HG03558 (cell line): ENCODE results near the gene ZNF883.
A peak's percentile ranks its signal among the peaks of the same experiment; 100 is the strongest.
"Not testable (repeated sequence)": the region's sequence is repeated elsewhere in the genome, so short reads cannot be mapped to it uniquely, and the experiment has no call there.

Source experiments
- ATAC-seq: cut with Tn5 transposase; IDR thresholded peaks from one replicate; pipeline ENCODE4 v1.9.1; 2021; ENCODE audit warnings: moderate number of reproducible peaks; ENCODE audit not compliant: unreplicated experiment; ENCODE audit errors: extremely low read depth

Gene ZNF883

GRCh38 chr9:113011911-113012381, at the start of gene ZNF883:
ZNF883 (minus strand) TSS chr9:113012192.
- no peak for ATAC-seq

GRCh38 chr9:113061072-113061850, 49.3 kb upstream of the ZNF883 start:
- ATAC-seq, result not testable (repeated sequence)

GRCh38 chr9:113059581-113060284, 47.7 kb upstream of the ZNF883 start:
- ATAC-seq, result not testable (repeated sequence)

GRCh38 chr9:113057193-113057592, 45.2 kb upstream of the ZNF883 start:
- ATAC-seq, result no peak

- ATAC-seq, result peak; percentile 94
Measured at GRCh38 chr9:113056191-113057106, 44.5 kb upstream of the ZNF883 start, which contains the start of gene ZFP37. ZFP37 (minus strand) TSS chr9:113056724; CDS start chr9:113056688, 36 bp downstream.

- no peak for ATAC-seq
Measured at GRCh38 chr9:113042884-113043657, 31.1 kb upstream of the ZNF883 start.

GRCh38 chr9:113026200-113026599, 14.2 kb upstream of the ZNF883 start:
- no peak for ATAC-seq

- ATAC-seq, result no peak
Measured at GRCh38 chr9:113018247-113018646, 6.3 kb upstream of the ZNF883 start.

- ATAC-seq, result no peak
Measured at GRCh38 chr9:113012492-113012891, 500 bp upstream of the ZNF883 start.

- ATAC-seq, result no peak
Measured at GRCh38 chr9:113005777-113006176, 6.2 kb downstream of the ZNF883 start.

- ATAC-seq, result no peak
Measured at GRCh38 chr9:112997236-112997941, 14.6 kb downstream of the ZNF883 start.

- ATAC-seq, result no peak
Measured at GRCh38 chr9:112971415-112971814, 40.6 kb downstream of the ZNF883 start.

- ATAC-seq, result no peak
Measured at GRCh38 chr9:112970939-112971338, 41.1 kb downstream of the ZNF883 start.

- ATAC-seq, result no peak
Measured at GRCh38 chr9:112969730-112970129, 42.3 kb downstream of the ZNF883 start.

GRCh38 chr9:112955550-112955949, 56.4 kb downstream of the ZNF883 start:
- ATAC-seq, result no peak

- ATAC-seq, result no peak
Measured at GRCh38 chr9:112945620-112946208, 66.3 kb downstream of the ZNF883 start.

GRCh38 chr9:112939418-112939817, 72.6 kb downstream of the ZNF883 start:
- ATAC-seq, result no peak

GRCh38 chr9:112933696-112934095, 78.3 kb downstream of the ZNF883 start:
- ATAC-seq, result no peak
